AG10803 (cell line): ENCODE data around the gene YAF2.

Experiments
- DNase-seq: peaks from one replicate; pipeline ENCODE4 v3.0.0; 2010; ENCODE audit warnings: low read depth
- H3K4me3 ChIP-seq: 2 replicates; pipeline ENCODE4 v1.5.1; 2011; ENCODE audit warnings: mild to moderate bottlenecking, low read length, control low read depth
- CTCF ChIP-seq: conservative IDR thresholded peaks from 2 replicates; pipeline ENCODE4 v1.5.1; 2011; ENCODE audit warnings: mild to moderate bottlenecking, low read length, control low read depth, inconsistent platforms

YAF2 gene

GRCh38 chr12:42267413-42268190 lies 29.6 kb upstream of the YAF2 start:
- no peak for DNase-seq
- TF ChIP-seq CTCF: no peak
- no peak overlapping the region for H3K4me3 ChIP-seq

GRCh38 chr12:42266579-42267230 lies 28.7 kb upstream of the YAF2 start:
- H3K4me3 ChIP-seq: no peak overlapping the region
- no peak for DNase-seq
- no peak for TF ChIP-seq CTCF

- H3K4me3 ChIP-seq: no peak overlapping the region
- no peak for TF ChIP-seq CTCF
- peak; percentile 2 for DNase-seq
These were observed 24.2 kb upstream of the YAF2 start for GRCh38 chr12:42262271-42262670.

- no peak overlapping the region for H3K4me3 ChIP-seq
- TF ChIP-seq CTCF: no peak
- DNase-seq: no peak
These were observed 23.7 kb upstream of the YAF2 start for GRCh38 chr12:42261708-42262107.

GRCh38 chr12:42260518-42260917 lies 22.5 kb upstream of the YAF2 start:
- no peak for DNase-seq
- no peak overlapping the region for H3K4me3 ChIP-seq
- no peak for TF ChIP-seq CTCF

GRCh38 chr12:42259699-42260098 lies 21.7 kb upstream of the YAF2 start:
- DNase-seq: no peak
- TF ChIP-seq CTCF: no peak
- H3K4me3 ChIP-seq: no peak overlapping the region

- no peak for TF ChIP-seq CTCF
- no peak overlapping the region for H3K4me3 ChIP-seq
- DNase-seq: no peak
These were observed 17.8 kb upstream of the YAF2 start for GRCh38 chr12:42255866-42256261.
